SHP77 (cell line): ENCODE results near the gene SLAMF7.
"Not testable (repeated sequence)": the region's sequence is repeated elsewhere in the genome, so short reads cannot be mapped to it uniquely, and the experiment has no call there.

Experiments
- DNase-seq, 2 experiments: peaks; one replicate each; lab custom pipeline; 2025; lab: John Stamatoyannopoulos, UW

Gene SLAMF7

DNA sequence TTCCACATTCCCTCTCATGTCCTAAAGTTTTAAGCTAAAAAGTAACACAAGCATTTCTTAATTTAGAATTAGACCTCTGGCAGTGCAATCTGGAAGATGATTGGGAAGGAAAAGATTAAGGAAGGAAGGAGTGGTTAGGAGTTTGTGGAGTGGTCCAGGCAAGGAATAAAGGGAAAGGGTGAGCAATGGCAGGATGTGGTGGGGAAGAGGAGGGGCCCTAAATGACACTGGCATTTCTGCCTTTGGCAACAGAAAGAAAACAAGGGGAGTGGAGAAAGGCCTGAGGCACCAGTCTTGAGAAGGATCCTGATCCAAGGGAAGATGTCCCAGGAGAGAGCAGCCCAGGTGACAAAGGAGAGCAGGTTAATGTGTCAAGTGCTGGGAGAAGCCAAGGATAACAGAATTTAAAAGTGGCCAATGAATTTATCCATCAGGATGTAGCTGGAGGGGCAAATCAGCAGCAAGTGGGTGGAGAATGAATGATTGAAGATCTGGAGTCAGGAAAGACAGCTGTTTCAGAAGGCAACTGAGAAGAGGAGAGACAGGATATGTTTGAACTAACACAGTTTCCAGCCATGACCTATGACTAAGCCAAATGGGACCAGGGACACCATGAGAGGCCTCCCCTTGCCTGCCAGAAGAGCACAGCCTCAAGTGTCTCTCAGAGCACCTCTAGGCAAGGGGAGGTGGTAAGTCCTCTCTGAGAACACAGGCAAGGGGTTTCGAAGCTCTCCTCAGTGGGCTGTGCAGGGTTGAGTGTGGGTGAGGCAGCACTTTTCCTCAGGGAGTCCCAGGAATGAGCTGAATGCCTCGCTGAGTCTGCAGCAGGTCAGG, 36.1 kb downstream of the SLAMF7 start:
- DNase-seq, result no peak

DNA sequence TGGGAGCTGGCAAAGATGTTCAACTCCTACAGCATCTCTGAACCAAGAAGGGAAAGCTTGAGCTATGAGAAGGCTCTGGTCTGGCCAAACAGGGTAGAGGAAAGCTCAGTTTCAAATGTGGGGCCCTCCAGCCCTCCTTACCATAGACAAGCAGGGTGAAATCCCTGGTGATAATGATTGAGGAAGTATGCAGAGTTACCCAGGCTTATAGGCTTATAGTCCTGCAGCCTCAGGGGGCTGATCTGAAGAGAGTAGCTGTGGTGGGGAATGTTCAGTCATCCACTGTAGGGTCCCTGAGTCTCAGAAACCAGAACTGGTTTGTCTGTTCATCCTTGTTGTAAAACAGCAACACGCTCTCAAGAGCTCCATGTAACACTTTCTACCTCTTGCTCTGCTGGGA, 37.1 kb downstream of the SLAMF7 start:
- no peak for DNase-seq

- DNase-seq, result peak in 1 of 2 experiments; percentile 5
These were observed 38.5 kb downstream of the SLAMF7 start for GRCh38 chr1:160777486-160778089.

GRCh38 chr1:160778976-160779375, 39.9 kb downstream of the SLAMF7 start:
- no peak for DNase-seq

- peak; percentile 35 to 55 for DNase-seq
These were observed 40.8 kb downstream of the SLAMF7 start for GRCh38 chr1:160779626-160780397.

DNA sequence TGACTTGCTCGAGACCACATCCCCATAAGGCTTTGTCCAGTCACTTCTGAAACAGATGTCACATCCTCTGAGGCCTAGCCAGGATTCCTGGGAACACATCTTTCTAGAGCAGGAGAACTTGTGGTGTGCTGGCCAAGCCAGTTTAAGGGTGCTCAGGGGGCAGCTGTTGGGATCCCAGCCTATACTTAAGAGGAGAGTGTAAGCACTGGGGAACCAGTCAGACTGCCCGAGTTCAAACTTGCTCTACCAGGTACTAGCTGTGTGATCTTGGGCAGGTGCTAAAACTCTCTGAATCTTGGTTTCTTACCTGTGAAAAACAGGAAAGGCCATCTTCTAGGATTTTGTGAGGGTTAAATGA, 41.3 kb downstream of the SLAMF7 start:
- DNase-seq, result no peak

- DNase-seq, result no peak
These were observed 42.2 kb downstream of the SLAMF7 start for GRCh38 chr1:160781186-160781766.

- no peak for DNase-seq
These were observed 43.1 kb downstream of the SLAMF7 start for GRCh38 chr1:160781914-160782689.

DNA sequence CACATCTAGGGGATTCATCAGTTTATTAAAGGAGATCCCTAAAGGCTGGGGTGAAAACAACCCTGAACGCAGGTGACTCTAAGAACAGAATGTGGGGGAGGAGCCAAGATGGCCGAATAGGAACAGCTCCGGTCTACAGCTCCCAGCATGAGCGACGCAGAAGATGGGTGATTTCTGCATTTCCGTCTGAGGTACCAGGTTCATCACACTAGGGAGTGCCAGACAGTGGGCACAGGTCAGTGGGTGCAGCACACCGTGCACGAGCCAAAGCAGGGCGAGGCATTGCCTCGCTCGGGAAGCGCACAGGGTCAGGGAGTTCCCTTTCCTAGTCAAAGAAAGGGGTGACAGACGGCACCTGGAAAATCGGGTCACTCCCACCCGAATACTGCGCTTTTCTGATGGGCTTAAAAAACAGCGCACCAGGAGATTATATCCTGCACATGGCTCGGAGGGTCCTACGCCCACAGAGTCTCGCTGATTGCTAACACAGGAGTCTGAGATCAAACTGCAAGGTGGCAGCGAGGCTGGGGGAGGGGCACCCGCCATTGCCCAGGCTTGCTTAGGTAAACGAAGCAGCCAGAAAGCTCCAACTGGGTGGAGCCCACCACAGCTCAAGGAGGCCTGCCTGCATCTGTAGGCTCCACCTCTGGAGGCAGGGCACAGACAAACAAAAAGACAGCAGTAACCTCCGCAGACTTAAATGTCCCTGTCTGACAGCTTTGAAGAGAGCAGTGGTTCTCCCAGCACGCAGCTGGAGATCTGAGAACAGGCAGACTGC, 44.1 kb downstream of the SLAMF7 start:
- DNase-seq, result not testable (repeated sequence)

- DNase-seq, result no peak
These were observed 50.1 kb downstream of the SLAMF7 start for GRCh38 chr1:160789051-160789701.

DNA sequence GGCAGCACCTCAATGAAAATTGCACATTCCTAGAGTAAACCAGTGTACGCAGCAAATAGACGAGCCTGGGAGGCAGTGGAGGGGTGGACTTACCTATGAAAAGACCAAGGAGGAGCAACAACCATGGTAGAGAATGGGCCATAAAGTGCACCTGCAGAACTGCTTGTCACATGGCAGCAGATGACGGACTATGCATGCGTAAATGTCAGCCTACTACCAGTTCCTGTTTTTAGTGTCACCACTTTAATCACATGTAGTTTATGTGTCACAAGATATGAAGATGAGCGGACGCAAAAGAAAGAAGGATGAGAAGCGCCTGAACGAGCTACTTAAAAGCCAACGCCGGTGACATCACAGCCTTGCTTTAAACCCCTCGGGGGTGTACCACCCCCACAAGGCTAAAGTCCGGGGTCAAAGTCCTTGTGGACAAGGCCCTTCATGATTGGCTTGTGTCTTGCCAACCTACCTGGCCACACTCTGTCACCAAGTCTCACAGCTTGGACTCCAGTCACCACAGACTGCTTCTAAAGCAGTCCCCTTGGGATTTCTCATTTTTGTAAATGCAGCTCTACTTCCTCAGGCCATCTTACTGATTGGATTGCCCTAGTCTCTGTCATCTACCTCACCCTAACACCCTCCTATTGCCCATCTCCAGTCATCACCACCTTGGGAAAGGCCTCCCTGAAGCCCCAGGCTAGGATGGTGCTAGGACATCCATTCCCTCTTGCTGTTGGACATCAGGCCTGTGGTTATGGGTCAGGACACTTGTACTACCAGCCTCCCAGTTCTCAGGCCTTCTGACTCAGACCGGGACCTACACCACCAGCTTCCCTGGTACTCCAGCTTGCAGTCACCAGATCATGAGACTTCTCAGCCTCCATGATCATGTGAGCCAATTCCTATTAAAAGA, 50.9 kb downstream of the SLAMF7 start:
- no peak for DNase-seq

- DNase-seq, result no peak
These were observed 55.3 kb downstream of the SLAMF7 start for GRCh38 chr1:160794376-160794775.

DNA sequence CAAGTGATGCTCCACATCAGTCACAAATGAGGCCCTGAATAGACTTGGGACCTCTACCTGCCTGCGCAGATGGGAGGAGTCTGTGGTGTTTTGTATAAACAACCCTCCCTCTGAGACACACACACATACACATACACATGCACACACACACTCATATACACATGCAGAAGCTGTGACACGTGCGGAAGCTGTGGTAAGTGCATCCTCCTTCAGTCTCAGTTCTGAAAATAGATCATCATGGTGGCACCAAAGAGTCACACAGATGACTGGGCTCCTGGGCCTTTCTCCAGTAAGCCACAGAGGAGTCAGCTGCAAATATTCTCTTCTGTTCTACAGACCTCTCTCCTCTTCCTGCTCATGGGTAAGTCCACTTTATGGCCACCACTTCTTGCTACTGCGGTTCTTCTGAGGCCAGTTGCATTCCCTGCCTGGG, 56.9 kb downstream of the SLAMF7 start, which contains the start of gene LY9:
LY9 (plus strand) TSS at position 224 of the 433 bp plus-strand sequence; CDS start at position 238, 14 bp downstream.
- no peak for DNase-seq

DNA sequence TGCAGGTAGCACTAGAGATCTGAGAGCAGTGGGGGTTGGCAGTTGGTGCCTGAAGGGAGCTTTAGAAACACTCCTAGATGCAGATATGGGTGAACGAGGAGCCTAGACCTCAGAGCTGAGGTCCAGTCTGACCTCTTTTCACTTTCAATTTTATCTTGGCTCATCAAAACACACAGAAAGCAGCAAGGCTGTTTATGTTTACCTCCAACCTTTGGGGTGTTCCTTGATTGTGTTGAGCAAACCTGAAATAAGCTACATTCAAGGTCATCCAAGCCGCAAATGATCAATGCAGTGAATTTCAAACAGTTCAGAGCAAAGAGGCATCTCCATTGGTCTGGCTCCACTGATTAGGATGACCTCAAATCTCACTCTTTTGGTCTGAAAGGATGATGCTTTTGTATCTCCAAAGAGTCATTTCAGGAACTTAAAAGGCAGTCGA, 58.2 kb downstream of the SLAMF7 start:
- DNase-seq, result no peak

DNA sequence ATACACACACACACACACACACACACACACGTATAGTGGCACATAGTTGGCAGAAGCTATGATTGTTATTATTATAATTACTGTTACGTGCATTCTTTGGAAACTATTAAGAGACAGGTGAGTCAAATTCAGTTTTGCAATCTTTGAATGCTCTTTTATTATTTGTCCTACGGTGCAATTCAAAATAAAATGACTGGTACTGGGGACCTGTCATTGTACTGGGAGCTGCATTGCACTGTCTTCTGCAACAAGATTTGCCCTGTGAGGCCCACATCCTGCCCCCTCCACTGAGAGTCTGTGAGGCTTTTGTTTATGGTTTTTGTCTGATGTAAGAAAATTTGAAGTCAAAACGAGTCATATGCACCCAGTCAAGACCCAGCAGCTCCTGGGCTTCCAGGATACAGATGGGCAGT, 58.8 kb downstream of the SLAMF7 start:
- DNase-seq, result no peak

DNA sequence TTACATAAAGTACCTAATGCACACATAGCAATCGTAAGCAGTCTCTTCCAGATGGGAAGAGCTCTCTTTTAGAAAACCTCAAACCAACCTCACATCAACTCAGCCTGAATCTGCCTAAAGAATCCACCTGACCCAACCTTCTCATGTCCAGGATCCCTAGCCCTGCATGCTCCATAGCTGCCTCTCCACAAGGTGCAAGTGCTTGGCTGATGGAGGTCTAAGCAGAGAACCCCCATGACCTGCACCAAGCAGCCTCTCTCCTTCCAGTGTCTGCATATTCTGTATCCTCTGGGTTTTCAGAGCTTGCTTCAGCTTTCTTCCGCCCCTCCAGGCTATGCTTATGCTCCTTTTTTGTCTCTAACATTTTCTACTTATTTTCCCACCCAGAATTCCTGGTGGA, 59.4 kb downstream of the SLAMF7 start:
- no peak for DNase-seq

DNA sequence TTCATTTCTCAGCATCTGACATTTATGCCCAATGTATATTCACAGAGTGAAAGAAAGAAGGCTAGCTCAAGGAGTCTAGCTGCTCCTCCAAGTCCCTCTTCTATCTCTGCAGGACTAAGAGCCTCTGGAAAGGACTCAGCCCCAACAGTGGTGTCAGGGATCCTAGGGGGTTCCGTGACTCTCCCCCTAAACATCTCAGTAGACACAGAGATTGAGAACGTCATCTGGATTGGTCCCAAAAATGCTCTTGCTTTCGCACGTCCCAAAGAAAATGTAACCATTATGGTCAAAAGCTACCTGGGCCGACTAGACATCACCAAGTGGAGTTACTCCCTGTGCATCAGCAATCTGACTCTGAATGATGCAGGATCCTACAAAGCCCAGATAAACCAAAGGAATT, 60.6 kb downstream of the SLAMF7 start:
- no peak for DNase-seq

GRCh38 chr1:160800142-160800541, 61.1 kb downstream of the SLAMF7 start:
- no peak for DNase-seq
